GM03348 (cell line): ENCODE measurements around the gene KHDRBS1.
A peak's percentile ranks its signal among the peaks of the same experiment; 100 is the strongest.
"Not testable (repeated sequence)": the region's sequence is repeated elsewhere in the genome, so short reads cannot be mapped to it uniquely, and the experiment has no call there.

Experiments
- DNase-seq: peaks from one replicate; pipeline ENCODE4 v3.0.0; 2012; ENCODE audit warnings: low spot score

The KHDRBS1 gene, protein sequence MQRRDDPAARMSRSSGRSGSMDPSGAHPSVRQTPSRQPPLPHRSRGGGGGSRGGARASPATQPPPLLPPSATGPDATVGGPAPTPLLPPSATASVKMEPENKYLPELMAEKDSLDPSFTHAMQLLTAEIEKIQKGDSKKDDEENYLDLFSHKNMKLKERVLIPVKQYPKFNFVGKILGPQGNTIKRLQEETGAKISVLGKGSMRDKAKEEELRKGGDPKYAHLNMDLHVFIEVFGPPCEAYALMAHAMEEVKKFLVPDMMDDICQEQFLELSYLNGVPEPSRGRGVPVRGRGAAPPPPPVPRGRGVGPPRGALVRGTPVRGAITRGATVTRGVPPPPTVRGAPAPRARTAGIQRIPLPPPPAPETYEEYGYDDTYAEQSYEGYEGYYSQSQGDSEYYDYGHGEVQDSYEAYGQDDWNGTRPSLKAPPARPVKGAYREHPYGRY

DNA sequence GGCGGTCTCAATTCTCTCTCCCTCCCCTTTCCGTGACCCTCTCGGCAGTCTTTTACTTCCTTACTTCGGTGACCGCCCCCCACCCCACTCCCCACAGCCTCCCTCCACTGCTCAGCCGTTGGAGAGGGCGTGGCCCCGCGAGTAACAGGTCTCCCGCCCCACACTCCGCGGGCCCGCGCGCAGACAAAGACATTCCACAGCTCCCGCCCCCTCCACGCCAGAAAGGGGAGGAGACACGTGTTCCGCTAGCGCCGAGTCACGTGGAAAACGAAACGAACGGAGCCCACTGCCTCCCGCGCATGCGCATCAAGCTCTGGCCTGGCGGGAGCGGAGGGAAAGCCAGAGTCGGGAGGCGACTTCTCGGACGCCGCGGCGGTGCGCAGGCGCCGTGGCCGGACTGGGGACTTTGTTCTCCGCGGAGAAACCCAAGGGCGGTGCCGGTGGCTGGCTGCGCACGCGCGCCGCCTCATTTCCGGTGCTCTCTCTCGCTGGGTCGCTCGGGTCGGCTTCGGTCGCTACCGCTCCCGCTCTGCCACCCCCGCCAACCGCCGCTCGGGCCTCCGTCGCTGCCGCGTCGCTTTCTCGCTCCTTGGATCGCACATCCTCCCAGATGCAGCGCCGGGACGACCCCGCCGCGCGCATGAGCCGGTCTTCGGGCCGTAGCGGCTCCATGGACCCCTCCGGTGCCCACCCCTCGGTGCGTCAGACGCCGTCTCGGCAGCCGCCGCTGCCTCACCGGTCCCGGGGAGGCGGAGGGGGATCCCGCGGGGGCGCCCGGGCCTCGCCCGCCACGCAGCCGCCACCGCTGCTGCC is at the start of gene KHDRBS1:
Gene KHDRBS1, plus strand, starts transcription at position 483 of the 813 bp plus-strand sequence. Its CDS starts 128 bp downstream, at position 611.
- DNase-seq, result peak; percentile 100

DNA sequence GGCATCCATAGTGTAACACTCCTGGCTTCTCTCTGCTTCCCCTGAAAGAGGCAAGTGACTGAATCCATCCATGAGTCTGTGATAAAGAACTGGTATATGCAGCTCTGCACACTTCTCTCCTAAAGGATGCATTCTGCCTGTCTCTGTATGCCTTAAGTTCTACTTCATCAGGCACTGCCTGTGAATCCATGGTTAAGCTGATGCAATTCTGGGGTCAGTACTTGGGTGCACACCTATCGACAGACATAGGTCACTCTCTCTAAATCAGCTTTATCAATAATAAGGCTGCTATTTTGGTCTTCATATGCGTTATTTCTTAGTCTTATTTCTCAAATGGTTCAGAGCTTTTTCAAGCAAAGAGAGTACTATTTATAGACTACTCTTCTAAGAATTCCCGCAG is 42.8 kb upstream of the KHDRBS1 start:
- DNase-seq, result no peak

DNA sequence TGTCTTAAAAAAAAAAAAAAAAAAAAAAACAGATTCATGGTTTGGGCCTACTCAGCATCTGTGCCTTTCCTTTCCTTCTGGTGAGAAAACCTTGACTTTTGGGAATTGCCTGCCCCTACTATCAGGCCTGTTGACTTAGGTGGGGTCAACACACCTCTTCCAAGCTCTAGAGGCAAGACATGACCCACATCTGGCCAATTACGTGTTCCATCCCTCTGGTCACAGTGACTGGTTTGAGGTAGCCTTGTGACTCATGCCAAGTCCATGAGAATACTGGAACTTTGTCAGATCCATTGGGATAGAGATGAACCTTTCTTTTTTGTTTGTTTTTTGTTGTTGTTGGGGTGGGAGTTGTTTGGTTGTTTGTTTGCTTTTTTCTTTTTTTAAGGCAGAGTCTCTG is 37.3 kb upstream of the KHDRBS1 start:
- DNase-seq, result peak; percentile 37

DNA sequence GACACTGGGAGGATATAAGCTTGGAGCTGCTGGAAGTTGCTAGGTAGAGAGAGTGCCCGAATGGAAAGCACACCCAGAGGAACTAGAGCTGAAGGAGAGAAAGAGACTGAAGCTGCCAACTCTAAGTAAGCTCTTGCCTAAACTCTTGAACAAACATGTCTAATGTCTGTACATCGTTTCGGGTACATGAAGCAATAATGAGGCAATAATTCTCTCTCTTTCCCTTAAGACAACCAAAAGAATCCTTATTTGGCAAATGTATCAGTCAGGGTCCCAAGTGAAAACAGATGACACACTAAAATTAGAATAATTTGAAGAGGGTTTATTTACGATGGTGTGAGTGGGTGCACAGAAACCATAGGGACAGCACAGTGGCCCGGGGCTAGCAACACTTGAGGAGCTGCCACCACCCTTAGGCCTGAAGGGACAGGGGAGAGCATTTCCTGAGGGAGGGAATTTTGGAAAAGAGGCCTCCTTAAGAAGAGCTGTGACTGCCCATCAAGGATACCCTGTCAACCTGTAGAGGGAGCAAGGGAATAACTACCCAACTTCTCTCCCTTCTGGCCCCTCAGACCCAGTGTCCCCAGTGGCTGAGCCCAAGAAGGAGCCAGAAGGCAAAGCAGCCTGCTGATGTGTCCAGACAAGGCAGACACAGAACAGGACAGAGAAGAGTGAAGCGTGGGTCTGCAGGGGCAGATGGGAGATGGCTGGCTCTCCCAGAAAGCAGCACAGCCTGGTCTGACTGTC is 36.1 kb upstream of the KHDRBS1 start:
- peak; percentile 77 for DNase-seq

DNA sequence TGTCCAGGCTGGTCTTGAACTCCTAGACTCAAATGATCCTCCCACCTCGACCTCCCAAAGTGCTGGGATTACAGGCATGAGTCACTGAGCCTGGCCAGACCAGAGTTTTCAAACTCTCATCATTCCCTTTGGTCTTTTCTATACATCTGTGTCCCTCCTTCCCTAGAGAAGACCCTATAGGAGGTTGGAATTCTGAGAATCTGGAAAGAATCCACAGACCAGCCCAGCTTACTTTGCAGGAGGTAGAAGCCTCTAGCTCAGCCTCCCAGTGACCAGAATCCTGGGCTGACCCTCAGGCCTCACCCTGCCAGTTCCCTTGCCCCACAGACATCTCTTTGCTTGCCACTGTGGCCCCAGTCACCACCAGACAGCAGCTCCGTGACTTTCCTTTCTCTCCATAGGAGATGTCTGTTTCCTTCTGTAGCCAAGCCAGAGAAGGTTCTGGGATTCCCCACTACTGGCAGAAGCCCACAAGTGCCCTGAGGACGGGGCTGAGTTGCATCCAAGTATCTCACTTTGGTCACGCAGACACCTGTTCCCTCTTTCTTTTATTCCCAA is 34.7 kb upstream of the KHDRBS1 start:
- DNase-seq, result no peak

DNA sequence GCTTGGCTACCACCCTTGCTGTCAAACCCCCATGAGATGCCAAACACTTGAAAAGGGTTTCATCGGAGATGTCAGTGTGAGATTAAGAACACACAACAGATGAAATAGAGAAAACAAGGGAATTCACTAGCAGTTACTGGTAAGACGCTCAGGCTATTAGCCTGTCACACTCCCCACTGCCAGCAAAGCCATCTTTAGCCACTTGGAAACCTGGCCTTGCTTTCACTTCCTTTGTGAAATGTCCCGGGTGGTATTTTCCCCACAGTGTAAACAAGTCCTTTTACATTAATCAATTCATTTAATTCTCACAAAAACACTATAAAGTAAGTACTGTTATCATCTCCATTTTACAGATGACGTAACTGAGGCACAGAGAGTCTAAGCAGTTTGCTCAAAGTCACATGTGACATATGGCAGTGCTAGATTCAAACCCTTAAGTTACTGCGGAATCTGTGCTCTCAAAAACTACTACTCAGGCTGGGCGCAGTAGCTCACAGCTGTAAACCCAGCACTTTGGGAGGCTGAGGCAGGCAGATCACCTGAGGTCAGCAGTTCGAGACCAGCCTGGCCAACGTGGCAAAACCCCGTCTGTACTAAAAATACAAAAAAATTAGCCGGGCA is 32.7 kb upstream of the KHDRBS1 start:
- no peak for DNase-seq

DNA sequence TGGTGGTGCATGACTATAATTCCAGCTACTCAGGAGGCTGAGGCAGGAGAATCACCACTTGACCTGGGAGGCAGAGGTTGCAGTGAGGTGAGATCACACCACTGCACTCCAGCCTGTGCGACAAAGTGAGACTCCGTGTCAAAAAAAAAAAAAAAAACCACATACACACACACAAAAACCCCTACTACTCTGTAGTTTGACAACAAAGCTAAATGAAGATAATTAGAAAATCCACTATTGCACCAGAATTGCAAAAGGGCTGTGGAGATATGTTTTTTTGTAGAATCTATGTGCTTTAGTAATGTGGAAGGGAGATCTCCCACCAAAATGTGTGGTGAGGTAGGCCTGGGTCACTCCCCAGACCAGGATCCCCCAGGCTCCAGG is 32.2 kb upstream of the KHDRBS1 start:
- no peak for DNase-seq

DNA sequence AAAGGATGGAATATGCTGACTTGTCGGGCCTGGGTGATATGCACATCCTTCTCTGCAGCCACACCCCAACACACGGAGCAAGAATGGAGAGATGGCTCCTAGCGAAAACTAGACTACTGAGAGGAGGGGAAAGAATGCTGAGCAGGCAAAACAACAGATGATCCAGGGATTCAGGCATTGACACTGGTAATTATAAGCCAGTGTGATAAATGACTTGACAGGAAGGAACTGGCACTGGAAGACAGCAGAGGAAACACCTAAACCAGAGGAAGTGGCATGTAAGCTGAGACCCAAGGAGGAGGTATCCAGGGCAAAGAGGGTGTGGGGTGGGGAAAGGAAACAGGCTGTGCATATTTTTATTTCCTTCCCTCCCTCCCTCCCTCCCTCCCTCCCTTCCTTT is 31.7 kb upstream of the KHDRBS1 start:
- no peak for DNase-seq

DNA sequence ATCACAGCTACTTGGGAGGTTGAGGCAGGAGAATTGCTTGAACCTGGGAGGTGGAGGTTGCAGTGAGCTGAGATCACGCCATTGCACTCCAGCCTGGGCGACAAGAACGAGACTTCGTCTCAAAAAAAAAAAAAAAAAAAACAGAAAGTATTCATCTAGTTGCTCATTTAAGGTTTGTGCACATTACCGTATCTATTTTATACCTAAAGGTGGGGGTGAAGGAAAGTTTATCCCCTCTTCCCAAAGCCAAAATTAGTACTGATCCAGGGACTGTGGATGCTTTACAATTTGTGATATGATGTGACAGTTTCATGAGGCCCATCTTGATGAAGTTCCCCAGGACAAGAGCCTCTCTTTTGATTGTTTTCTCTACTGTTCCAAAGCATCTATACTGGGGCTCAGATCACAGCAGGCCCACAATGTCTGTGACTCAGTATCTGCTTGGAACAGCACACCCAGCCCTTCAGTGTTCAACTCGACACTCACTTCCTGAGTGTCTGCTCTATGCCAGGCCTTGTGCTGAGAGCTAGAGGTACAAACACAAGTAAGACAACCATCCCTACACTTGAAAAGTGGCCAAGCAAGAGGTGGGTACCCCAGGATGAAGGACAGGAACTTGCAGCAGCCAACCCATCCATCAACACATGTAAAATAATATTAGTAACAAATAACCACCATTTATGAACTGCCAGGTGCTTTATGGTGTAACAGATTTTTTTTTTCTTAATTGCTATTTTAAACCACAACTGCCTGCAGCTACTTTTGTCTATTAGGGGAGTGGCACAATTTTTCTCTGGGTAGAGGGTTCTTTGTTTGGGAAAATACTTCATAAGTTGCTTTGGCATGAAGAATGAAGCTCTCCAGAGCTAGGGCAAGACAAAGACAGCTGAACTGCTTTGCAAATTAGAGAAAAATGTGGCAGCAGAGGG is 29.0 kb upstream of the KHDRBS1 start:
- DNase-seq, result peak; percentile 47

DNA sequence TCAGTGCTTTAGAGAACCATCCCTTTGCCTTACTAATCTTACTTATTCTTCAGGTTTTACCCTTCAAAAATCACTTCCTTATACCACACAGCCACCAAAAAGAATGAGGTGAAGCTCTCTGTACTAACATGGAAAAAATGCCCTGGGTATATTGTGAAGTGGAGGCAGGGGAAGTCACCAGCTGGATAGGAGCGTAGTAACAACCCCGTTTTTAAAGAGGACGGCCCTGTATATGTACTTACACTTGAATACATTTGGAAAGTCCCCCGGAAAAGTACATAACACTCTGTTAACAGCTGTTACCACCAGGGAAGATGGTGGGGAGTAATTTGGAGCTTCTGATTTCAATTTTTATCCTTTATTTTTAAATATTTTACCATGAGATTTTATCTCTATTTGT is 28.2 kb upstream of the KHDRBS1 start:
- DNase-seq, result no peak

DNA sequence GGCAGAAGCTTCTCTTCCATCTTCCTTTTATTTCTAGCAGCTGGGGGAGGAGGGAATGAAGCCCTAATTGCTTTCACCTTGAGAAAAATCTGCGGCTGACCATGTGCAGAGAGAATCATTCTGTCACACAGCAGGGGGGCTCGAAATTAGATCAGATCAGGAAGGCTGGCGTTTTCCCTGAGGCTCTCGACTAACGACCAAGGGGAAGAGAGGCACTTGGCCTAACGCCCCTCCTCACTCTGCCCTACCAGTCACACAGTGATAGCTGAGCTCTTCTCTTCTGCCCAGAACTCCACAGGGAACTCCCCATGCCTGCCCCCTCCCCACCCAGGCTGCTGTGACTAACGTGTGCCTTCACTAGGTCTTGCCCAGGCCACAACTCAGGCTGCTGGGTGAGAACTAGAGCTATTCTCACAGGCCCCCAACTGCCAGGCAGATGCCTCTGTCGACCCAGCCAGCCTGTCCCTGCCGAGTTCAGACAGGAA is 26.5 kb upstream of the KHDRBS1 start:
- no peak for DNase-seq

DNA sequence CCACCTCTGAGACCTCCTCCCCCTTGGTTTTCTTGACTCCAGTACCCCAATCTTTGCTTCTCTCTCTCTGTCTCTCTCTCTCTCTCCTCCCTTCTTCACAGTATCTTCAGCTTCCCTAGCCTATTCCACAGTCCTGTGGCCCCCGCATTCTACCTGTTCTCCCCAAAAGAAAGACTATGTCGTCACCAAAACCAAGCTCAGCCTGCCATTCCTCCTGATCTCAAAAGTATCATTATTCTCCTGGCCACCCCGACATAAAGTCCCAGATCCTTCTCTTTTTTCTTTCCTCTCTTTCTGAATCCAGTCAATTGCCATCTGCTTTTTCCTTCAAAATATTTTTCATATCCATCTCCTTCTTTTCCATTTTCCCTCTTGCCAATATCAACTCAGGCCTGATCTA is 23.7 kb upstream of the KHDRBS1 start:
- DNase-seq, result no peak

DNA sequence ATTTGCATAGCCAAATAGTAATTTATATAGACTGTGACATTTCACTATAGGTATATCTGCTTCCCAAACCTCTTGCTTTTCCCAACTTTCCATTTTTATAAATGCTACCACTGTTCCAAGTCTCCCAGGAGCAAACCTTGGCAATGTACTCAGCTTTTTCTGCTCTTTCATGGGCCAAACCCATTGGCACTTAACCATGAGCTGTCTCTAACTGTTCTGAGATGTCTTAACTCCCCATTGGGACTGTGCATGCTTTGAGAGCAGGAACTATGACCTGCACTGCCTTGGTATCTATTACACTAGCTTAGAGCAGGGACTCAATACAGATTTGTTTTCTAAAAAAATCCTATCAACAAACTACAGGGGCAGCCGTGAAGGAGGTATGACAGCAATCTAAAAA is 22.5 kb upstream of the KHDRBS1 start:
- DNase-seq, result no peak

DNA sequence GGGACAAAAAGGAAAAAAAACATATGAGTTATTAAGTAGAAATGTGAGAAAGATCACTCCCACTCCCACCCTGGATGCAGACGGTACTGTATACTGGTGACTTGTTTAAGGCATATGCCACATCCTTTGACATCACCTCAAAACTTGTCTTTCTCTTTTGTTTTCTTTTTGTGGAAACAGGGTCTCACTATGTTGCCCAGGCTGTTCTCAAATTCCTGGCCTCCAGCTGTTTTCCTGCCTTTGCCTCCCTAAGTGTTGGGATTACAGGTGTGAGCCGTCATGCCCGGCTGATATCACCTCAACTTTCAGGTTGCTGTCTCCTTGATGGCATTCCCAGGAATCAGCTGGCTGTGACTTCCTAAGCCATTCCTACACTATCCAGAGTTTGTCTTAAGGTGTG is 18.4 kb upstream of the KHDRBS1 start:
- DNase-seq, result no peak

DNA sequence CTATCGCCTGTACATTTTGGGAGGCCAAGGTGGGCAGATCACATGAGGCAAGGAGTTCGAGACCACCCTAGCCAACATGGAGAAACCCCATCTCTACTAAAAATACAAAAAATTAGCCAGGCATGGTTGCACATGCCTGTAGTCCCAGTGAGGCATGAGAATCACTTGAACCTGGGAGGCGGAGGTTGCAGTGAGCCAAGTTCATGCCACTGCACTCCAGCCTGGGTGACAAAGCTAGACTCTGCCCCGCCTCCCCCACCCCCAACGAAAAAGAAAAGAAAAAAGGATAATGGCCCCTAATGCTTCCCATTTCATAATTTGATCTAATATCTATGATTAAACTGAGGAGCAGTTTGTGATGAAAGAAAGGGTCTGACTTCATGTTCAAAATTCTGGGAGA is 17.5 kb upstream of the KHDRBS1 start:
- not testable (repeated sequence) for DNase-seq

DNA sequence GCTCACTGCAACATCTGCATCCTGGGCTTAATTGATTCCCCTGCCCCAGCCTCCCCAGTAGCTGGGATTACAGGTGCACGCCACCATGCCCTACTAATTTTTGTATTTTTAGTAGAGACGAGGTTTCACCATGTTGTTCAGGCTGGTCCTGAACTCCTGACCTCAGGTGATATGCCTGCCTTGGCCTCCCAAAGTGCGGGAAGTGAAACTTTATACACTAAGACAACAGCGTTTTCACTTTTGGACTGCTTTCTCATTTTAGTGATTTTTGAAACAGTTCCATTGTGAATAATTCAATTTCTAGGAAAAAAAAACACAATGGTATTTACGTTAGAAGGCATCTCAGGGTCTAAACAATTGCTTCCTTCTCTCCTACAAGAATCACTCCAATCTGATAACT is 11.8 kb upstream of the KHDRBS1 start:
- no peak for DNase-seq

DNA sequence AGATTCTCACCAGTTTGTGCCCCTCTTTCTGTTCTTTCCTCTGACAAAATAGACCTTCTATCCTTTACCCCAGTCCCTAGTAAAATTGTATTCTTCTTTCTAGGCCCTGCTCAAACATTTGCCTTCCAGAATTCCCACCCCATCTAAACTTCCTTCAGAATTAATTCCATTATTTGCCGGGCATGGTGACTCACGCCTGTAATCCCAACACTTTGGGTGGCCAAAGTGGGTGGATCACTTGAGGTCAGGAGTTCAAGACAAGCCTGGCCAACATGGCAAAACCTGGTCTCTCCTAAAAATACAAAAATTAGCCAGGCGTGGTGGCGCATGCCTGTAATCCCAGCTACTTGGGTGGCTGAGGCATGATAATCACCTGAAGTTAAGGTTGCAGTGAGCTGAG is 11.4 kb upstream of the KHDRBS1 start:
- not testable (repeated sequence) for DNase-seq

DNA sequence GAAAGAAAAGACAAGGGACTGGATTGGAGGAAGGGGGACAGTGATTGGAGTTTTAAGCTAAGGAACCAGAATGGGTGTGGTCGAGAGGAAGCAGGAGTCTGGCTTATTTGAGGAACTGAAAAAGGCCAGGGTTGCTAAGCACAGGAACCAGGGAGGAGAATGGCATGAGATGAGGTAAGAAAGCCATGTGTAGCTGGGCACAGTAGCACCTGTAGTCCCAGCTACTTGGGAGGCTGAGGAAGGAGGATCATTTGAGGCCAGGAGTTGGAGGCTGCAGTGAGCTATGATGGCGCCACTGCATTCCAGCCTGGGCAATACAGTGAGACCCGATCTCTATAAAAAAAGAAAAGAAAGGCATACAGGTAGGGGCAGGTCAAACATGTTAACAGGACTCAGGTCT is 8.1 kb upstream of the KHDRBS1 start:
- no peak for DNase-seq

DNA sequence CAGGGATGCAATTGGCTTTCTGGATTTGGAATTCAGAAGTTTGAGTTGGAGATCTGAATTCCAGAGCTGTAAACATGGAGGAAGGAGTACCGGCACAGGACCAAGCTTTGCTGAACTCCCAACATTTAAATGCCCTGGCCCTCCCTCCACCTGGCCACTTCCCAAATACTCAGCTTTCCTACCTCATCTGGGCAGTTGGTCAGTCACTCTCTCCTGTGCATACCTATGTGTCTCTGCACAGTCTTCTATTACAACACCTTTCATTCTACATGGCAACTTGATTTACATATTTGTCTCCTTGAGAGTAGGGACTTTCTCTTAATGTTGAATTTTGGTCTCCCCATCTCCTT is 6.1 kb upstream of the KHDRBS1 start:
- no peak for DNase-seq

DNA sequence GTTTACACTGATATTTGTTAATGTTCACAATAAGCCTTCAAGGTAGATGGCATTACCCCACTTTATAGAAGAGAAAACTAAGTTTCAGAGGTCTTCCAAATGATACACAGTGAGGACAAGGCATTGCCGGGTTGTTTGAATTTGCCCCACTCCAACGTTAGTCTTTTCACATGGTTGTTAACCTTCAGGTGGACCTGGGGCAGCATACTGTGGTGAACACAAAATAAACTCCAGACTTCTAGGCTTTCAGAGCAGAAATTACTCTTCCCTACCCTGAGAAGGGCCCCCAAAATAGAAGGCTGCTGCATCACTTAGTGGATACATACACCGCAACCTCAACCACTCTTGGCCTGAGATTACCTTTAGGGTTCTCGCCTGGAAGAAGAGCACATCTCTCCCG is 3.4 kb upstream of the KHDRBS1 start:
- DNase-seq, result no peak
